GM19328 (cell line): ENCODE data around the gene ADGRG6.
"Not testable (repeated sequence)": the region's sequence is repeated elsewhere in the genome, so short reads cannot be mapped to it uniquely, and the experiment has no call there.

ENCODE experiments used
- ATAC-seq: cut with Tn5 transposase; IDR thresholded peaks from one replicate; pipeline ENCODE4 v1.9.1; 2021; ENCODE audit warnings: mild to moderate bottlenecking, moderate library complexity; ENCODE audit not compliant: unreplicated experiment

Gene ADGRG6

DNA sequence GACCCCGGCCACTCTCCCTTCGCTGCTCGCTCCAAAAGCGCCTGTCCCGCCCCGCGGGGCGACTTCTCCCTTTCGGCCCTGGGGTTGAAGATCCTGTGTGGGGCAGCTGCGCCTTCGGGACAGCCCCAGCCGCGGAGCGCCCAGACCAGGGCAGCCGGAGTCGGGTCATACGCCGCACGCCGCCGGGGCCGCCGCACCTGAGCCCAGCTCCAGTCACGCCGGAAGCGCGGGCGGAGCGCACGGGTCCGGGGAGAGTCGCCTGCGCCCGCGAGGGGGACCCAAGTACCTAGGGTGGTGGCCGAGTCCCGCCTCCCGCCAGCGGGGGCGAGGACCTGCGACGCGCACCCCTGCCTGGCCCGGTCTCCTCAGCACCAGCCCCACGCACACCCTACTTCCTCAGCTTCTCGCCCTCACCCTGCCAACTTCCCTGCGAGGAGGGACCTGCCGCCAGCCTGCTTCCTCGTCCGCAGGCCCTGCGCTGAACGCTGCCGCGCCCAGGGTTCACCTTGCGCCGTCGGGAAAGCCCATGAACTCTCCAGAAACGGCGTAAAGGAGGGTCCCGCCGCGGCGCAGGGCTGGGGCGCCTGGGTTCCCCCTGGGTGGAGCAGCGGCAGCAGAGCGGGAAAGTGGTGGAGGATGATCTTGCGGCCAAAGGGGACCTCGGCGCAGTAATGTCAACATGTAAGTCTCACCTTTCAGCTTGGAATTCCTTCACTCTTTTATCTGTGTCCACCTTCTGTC lies at the start of gene ADGRG6:
ADGRG6 (plus strand) TSS at position 357 of the 741 bp plus-strand sequence; CDS start at position 680, 323 bp downstream.
- ATAC-seq: peak; percentile 75

DNA sequence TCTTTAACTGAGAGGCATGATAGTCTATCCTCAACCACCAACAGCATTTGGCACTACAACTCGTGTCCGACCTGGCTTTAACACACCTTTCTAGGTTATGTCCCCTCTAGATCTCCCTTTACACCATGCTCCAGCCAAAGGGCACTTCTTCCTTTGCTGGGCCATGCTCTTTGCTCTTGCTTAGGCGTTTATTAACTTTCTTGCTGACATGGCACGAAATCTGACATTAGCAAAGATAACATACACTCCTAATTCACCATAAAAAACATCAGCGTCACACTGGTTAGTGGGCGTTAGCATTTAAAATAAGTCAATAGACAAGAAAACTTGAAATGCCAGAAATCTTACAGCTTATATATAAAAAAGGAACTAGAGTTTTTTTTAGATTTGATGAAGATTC lies 47.3 kb upstream of the ADGRG6 start:
- ATAC-seq: no peak

DNA sequence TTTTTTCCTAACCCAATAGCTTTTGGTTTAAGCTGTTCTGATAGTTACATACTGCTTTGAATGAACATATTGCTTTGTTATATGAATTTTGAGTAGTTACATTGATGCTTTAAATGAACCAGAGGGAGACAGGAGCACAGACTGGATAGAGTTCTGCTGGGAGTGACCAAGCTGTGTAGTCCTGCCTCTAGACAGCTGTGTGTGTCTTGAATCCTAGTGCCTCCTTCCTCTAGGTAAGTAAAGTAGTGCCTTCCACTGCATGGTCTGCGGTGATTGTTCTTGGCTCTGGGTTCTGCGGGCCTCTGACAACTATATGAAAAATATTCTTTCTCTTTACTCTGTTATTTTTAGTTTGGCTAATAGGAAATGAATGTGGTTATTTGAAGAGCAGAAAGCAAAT lies 46.0 kb upstream of the ADGRG6 start:
- no peak for ATAC-seq

DNA sequence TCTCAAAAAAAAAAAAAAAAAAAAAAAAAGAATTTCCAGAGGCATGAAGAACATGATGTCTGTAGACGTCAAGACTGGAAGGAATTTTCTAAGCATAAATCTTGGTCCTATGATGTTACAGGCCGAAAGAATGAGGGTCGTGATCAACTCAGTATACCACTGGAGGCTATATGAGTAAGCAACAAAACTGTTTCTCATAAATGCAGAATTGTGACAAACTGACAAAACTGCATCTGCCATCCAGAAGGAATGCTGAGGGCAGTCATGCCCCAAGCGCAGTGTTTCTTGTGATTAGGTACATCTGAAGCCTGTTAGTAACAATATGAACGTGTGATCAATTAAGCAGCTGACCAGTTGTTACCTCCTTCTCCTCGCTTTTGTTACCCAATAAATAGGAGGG lies 43.5 kb upstream of the ADGRG6 start:
- ATAC-seq: no peak

DNA sequence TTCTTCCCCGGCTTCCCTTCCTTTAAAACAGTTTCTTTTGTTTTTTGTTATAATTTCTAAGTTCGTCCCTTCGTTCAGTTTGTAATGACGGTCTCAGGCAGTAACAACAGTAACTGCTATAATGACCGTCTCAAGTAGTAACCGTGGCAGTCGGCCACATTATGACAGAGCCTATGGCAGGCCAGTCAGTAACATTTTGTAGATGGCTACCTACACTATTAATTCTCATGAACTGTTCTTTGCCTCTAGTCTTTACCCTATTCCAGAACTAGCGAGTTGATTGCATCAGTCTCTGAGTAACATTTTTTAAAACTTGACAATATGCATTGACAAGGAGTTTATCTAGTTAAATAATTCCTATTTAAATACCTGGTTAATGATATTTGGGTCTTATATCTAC lies 43.0 kb upstream of the ADGRG6 start:
- ATAC-seq: no peak

GRCh38 chr6:142260748-142261147 lies 41.1 kb upstream of the ADGRG6 start:
- no peak for ATAC-seq

- no peak for ATAC-seq
Measured at GRCh38 chr6:142262231-142262630, 39.6 kb upstream of the ADGRG6 start.

- ATAC-seq: no peak
Measured at GRCh38 chr6:142265476-142265875, 36.3 kb upstream of the ADGRG6 start.

GRCh38 chr6:142266060-142266459 lies 35.7 kb upstream of the ADGRG6 start:
- no peak for ATAC-seq

- no peak for ATAC-seq
Measured at GRCh38 chr6:142271476-142271875, 30.3 kb upstream of the ADGRG6 start.

DNA sequence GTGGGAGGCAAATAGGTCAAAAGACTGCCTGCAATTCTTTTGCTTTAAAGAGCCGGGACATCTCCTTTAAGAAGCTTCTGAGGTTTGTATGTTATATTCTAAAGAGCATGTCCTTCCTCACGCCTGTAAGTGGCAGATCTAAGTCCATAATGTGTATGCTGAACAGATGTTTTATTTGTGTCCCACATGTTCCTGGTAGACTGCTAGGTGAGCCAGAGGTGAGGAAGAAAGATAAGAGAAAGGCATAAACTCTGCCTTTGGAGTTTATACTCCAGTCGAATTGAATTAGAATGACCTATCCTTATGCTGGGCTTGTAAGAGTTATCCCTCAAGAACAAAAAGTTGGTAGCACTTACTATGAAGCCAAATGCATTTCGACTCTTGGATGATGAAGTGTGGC lies 27.2 kb upstream of the ADGRG6 start:
- ATAC-seq: no peak

GRCh38 chr6:142275236-142276006 lies 26.4 kb upstream of the ADGRG6 start:
- ATAC-seq: no peak

DNA sequence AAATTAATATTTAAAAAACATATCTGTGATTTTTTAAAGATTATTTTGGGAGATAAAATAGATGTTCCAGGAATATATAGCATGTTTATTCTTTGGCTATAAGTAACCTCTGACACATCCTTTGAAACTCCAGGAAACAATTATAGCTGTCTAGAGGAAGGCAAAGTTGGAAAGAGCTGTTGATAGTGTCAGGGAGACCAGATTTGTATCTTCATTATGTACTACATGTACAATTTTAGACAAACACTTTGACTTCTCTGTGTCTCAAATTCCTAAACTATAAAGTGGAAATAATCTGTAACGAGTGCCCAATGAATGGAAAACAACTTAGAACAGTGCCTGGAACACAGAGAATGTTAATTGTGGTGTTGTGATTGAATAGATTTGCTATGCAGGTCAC lies 25.6 kb upstream of the ADGRG6 start:
- ATAC-seq: no peak

GRCh38 chr6:142279350-142280180 lies 22.2 kb upstream of the ADGRG6 start:
- no peak for ATAC-seq

DNA sequence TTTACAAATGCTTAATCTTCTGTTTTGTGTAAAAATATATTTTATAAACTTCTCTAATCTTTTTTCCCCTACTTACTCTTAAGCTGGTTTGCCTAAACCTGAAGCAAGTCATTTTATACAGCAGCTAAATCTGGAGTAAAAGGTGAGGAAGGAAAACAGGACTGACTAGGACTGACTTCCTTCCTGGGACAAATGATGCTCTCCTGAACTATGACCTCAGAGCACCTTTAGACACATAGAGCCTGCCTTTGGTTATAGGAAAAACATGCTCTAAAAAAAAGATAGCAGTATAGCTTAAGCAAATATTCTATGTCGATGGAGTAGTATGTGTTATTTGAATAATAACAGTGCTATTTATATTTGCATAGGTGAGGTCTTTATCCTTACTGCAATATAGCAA lies 21.5 kb upstream of the ADGRG6 start:
- ATAC-seq: no peak

DNA sequence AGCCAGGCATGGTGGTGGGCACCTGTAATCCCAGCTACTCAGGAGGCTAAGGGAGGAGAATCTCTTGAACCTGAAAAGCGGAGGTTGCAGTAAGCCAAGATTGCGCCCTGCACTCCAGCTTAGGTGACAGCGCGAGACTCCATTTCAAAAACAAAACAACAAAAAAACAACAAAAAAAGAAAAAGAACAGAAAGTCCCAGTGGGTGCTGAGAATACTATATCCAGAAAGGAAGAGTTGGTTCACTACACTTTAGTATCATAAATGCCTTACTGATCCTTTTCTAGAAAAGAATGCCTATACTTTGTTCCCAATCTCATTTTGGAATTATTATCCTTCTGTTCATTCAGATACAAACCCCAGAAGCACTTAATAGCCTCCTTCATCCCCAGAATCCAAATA lies 20.9 kb upstream of the ADGRG6 start:
- ATAC-seq: no peak

- not testable (repeated sequence) for ATAC-seq
Measured at GRCh38 chr6:142283138-142283537, 18.7 kb upstream of the ADGRG6 start.

DNA sequence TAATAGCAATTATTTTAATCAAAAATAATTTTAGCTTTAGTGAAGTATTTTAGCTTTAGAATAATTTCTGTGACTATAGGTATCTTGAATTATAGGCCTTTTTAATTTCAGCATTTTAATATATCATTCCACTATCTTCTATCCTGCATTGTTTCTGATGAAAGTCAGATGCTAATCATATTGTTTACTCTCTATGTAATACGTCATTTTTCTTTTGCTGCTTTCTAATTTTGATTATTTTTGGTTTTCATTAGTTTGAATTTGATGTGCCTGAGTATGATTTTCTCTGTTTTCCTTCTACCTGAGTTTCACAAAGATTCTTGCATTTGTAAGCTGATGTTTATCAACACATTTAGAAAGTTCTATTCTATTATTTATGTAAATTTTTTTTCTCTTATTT lies 17.4 kb upstream of the ADGRG6 start:
- no peak for ATAC-seq

DNA sequence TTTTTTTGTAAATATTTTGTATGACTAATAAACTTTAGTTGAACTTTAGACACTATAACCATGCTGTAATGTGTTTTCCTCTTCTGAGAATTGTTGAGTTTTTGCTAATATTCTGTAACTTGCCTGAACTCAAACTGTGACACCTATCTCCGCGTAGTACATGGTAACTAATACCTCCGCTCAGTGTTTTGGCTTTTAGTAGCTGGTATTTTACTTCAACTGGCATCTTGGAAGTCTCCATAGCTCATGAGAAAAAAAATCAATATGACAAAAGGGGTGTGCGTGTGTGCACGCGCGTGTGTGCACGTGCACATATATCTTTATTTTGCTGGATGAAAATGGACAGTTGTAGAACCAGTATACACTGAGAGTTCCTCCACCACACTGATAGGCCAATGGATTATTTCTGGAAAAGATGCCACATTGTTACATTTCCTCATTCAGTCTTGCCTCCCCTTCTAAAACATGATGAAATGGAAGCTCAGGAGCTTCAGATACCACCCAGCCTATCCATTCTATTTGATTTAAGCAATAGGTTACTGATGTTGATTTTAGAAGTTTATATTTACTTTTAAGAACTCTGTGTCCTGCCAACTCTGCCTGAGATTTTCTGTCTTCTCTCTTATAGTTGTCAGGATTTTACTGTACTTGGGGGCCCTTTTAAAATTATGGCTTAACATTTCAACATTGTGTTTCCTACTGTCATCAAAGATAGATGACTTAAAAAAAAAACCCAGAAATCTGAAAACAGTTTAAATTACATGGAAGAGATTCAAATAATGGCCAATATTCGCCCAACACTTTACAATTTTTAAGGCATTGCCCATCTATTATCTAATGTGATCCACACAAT lies 16.3 kb upstream of the ADGRG6 start:
- ATAC-seq: no peak

DNA sequence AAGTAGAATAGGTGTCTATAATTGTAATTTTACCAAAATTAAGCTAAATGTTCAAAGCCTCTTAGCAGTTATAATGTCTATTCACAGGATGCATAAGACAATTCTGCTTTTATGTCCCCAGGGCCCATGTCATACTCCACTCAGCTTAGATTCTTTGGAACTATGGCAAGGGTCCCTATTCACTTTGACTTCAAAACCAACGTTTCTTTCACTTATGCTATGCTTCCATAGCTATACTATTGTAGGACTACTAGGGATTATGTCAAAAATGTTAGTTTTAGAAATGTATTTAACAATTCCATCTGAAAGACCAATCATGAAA lies 15.8 kb upstream of the ADGRG6 start:
- no peak for ATAC-seq

DNA sequence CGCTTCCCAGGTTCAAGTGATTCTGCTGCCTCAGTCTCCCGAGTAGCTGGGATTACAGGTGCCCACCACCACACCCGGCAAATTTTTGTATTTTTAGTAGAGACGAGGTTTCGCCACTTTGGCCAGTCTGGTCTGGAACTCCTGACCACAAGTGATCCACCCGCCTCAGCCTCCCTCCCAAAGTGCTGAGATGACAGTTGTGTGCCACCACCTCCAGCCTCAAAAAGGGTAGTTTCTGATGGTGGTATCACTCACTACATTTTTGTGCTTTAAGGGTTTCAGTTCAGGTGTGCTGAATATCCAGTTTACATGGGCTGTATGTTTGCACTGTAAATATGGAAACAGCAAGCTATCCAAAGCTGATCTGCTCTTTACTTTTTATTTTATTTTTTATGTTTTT lies 12.1 kb upstream of the ADGRG6 start:
- ATAC-seq: no peak
